GM23248 (cell line): ENCODE results near the gene CNN2. TPM values are rescaled to one million over a fixed set of nuclear protein-coding genes. Genes with fewer than 3 reads are reported as not detected.

Source experiments
- DNase-seq: peaks from one replicate; pipeline ENCODE4 v3.0.0-alpha.2; 2015
- H2AFZ ChIP-seq: fragments of 200-600 bp; sonication (generic); 2 replicates; pipeline ENCODE4 v1.6.1; 2016; ENCODE audit warnings: antibody characterized with exemption
- H3F3A ChIP-seq: fragments of 200-600 bp; sonication (generic); 2 replicates; pipeline ENCODE4 v1.6.1; 2016; ENCODE audit warnings: mild to moderate bottlenecking, antibody characterized with exemption, mixed run types; ENCODE audit not compliant: insufficient read depth
- H3K27ac ChIP-seq: fragments of 200-600 bp; sonication (generic); 2 replicates; pipeline ENCODE4 v1.5.1; 2016; ENCODE audit warnings: mild to moderate bottlenecking
- H3K27me3 ChIP-seq: fragments of 200-600 bp; sonication (generic); replicated peaks from 2 replicates; pipeline ENCODE4 v1.6.1; 2016; ENCODE audit warnings: mild to moderate bottlenecking; ENCODE audit not compliant: insufficient read depth
- H3K36me3 ChIP-seq: fragments of 200-600 bp; sonication (generic); 2 replicates; pipeline ENCODE4 v1.6.1; 2016; ENCODE audit warnings: low read depth, mild to moderate bottlenecking
- H3K4me1 ChIP-seq: fragments of 200-600 bp; sonication (generic); 2 replicates; pipeline ENCODE4 v1.6.1; 2016; ENCODE audit warnings: mild to moderate bottlenecking; ENCODE audit not compliant: insufficient read depth
- H3K4me2 ChIP-seq: fragments of 200-600 bp; sonication (generic); one replicate; pipeline ENCODE4 v1.6.1; 2016; ENCODE audit warnings: mild to moderate bottlenecking; ENCODE audit not compliant: unreplicated experiment
- H3K4me3 ChIP-seq: fragments of 200-600 bp; sonication (generic); 2 replicates; pipeline ENCODE4 v1.5.1; 2016; ENCODE audit warnings: mild to moderate bottlenecking
- H3K79me2 ChIP-seq: fragments of 200-600 bp; sonication (generic); 2 replicates; pipeline ENCODE4 v1.6.1; 2016; ENCODE audit warnings: mild to moderate bottlenecking; ENCODE audit not compliant: insufficient read depth
- H3K9ac ChIP-seq: fragments of 200-600 bp; sonication (generic); 2 replicates; pipeline ENCODE4 v1.6.1; 2016; ENCODE audit warnings: mild to moderate bottlenecking
- H3K9me2 ChIP-seq: fragments of 200-600 bp; sonication (generic); 2 replicates; pipeline ENCODE4 v1.6.1; 2016; ENCODE audit warnings: mixed run types, mild to moderate bottlenecking, moderate library complexity; ENCODE audit not compliant: insufficient read depth
- H3K9me3 ChIP-seq: fragments of 200-600 bp; sonication (generic); one replicate; pipeline ENCODE4 v1.6.1; 2017; ENCODE audit warnings: low read depth
- H4K20me1 ChIP-seq: fragments of 200-600 bp; sonication (generic); 2 replicates; pipeline ENCODE4 v1.6.0; 2016; ENCODE audit not compliant: insufficient read depth
- EZH2 ChIP-seq: fragments of 200-600 bp; sonication (generic); IDR thresholded peaks from 2 replicates; pipeline ENCODE4 v1.6.1; 2018; ENCODE audit warnings: antibody characterized with exemption, mild to moderate bottlenecking; ENCODE audit not compliant: insufficient read depth, poor library complexity, severe bottlenecking
- EZH2phosphoT487 ChIP-seq: fragments of 200-600 bp; sonication (generic); IDR thresholded peaks from 2 replicates; pipeline ENCODE4 v1.6.1; 2018; ENCODE audit warnings: antibody characterized with exemption, moderate library complexity, mild to moderate bottlenecking, low read depth; ENCODE audit not compliant: insufficient read depth
- WGBS, 2 experiments: methylation state at CpG; one replicate each; pipeline ENCODE4 v1.1.6; 2015 to 2017; ENCODE audit warnings: low lambda C conversion rate in 2 of 2, low coverage in 1 of 2; ENCODE audit errors: missing lambda C conversion rate in 2 of 2; 5-methylcytosine and 5-hydroxymethylcytosine counted together
- in situ Hi-C: fragments of 300-500 bp; cut with MboI; formaldehyde crosslinking; loops from 2 replicates; pipeline ENCODE4 v1.15.0; 2020
- polyA plus RNA-seq: library from polyadenylated mRNA; unstranded; fragments of >200 nt; fragmentation: Nextera tagmentation; extraction: Ambion mirVana; gene quantifications from 2 replicates; pipeline ENCODE4 v1.2.1, GENCODE V29; 2016
- total RNA-seq: library from RNA; depleted of rRNA; stranded (reverse); fragments of >200 nt; shearing (Covaris generic); gene quantifications from 2 replicates; pipeline ENCODE4 v1.2.3, GENCODE V29; 2014

Gene CNN2
- total and polyA plus RNA-seq, 2 experiments from 2014 or later: 244 to 400 TPM

GRCh38 chr19:1011831-1012333 is 14.5 kb upstream of the CNN2 start:
- no peak overlapping the region for H3K9ac ChIP-seq
- H3K4me1 ChIP-seq: peaks cover 9% of the 10 kb centered on the region; the same call in 1 of the 2 replicates
- no peaks in the 10 kb centered on the region for H3K36me3 ChIP-seq
- H3K27me3 ChIP-seq: no peaks in the 10 kb centered on the region
- H3K4me2 ChIP-seq: no peak overlapping the region
- H3K27ac ChIP-seq: no peak overlapping the region
- no peaks in the 10 kb centered on the region; the same call in 1 of the 2 replicates for H4K20me1 ChIP-seq
- no peak overlapping the region for H2AFZ ChIP-seq
- WGBS, 2 experiments: 93 to 94% methylated on average over 36 of the region's 36 CpGs
- no peaks in the 10 kb centered on the region for H3K9me2 ChIP-seq
- no peak for DNase-seq
- H3F3A ChIP-seq: no peaks in the 10 kb centered on the region
- in situ Hi-C loops: no loop called here
- peaks cover 52% of the 10 kb centered on the region for H3K79me2 ChIP-seq
- TF ChIP-seq EZH2: no peak
- no peak for TF ChIP-seq EZH2phosphoT487
- H3K4me3 ChIP-seq: no peak overlapping the region
- H3K9me3 ChIP-seq: no peaks in the 10 kb centered on the region

GRCh38 chr19:1012334-1012733 is 14.1 kb upstream of the CNN2 start:
- Histone ChIP-seq H3F3A (no peaks in the 10 kb centered on the region), H3K4me3 (no peak overlapping the region), H3K9me2 (no peaks in the 10 kb centered on the region), H2AFZ (no peak overlapping the region), H3K9me3 (no peaks in the 10 kb centered on the region), H3K27ac (no peak overlapping the region), H3K4me2 (no peak overlapping the region), H3K79me2 (peaks cover 56% of the 10 kb centered on the region), H3K27me3 (no peaks in the 10 kb centered on the region), H3K9ac (no peak overlapping the region), H4K20me1 (no peaks in the 10 kb centered on the region; the same call in 1 of the 2 replicates), H3K4me1 (peaks cover 14% of the 10 kb centered on the region), H3K36me3 (no peaks in the 10 kb centered on the region)
- WGBS, 2 experiments: 89 to 96% methylated on average over 11 to 17 of the region's 18 CpGs
- TF ChIP-seq EZH2 (no peak), EZH2phosphoT487 (no peak)
- no peak for DNase-seq
- in situ Hi-C loops: no loop called here

GRCh38 chr19:1013218-1013617 is 13.2 kb upstream of the CNN2 start:
- in situ Hi-C loops: no loop called here
- TF ChIP-seq EZH2: no peak
- TF ChIP-seq EZH2phosphoT487: no peak
- Histone ChIP-seq H3K9ac (no peak overlapping the region), H3K27me3 (no peaks in the 10 kb centered on the region), H2AFZ (no peak overlapping the region), H3K27ac (no peak overlapping the region), H4K20me1 (no peaks in the 10 kb centered on the region; the same call in 1 of the 2 replicates), H3K4me2 (no peak overlapping the region), H3K79me2 (peaks cover 65% of the 10 kb centered on the region), H3F3A (no peaks in the 10 kb centered on the region), H3K36me3 (no peaks in the 10 kb centered on the region), H3K4me3 (no peak overlapping the region), H3K9me3 (no peaks in the 10 kb centered on the region), H3K4me1 (peaks cover 22% of the 10 kb centered on the region), H3K9me2 (no peaks in the 10 kb centered on the region)
- no peak for DNase-seq
- 90 to 92% methylated on average over 10 of the region's 10 CpGs for WGBS, 2 experiments

- Histone ChIP-seq H2AFZ (no peak overlapping the region), H3K9me2 (no peaks in the 10 kb centered on the region), H3K79me2 (peaks cover 77% of the 10 kb centered on the region), H3K27me3 (no peaks in the 10 kb centered on the region), H4K20me1 (no peaks in the 10 kb centered on the region; the same call in 1 of the 2 replicates), H3K9ac (no peak overlapping the region), H3K9me3 (no peaks in the 10 kb centered on the region), H3K36me3 (no peaks in the 10 kb centered on the region), H3F3A (no peaks in the 10 kb centered on the region), H3K4me3 (no peak overlapping the region), H3K4me2 (no peak overlapping the region), H3K4me1 (peaks cover 33% of the 10 kb centered on the region), H3K27ac (no peak overlapping the region)
- in situ Hi-C loops: no loop called here
- no peak for DNase-seq
- TF ChIP-seq EZH2phosphoT487 (no peak), EZH2 (no peak)
- 96 to 97% methylated on average over 39 to 49 of the region's 49 CpGs for WGBS, 2 experiments
These were observed 12.0 kb upstream of the CNN2 start for GRCh38 chr19:1014161-1015060.
